BLaER1 treated with 17β-estradiol and CSF1 and Interleukin-3, amounts not matched to agents 10 nM and 100 nM (cell line): ENCODE data around the gene UBQLN3.

Experiments
- H3K27ac ChIP-seq, 11 experiments: shearing (Covaris generic); formaldehyde crosslinking; 2 replicates each; pipeline ENCODE4 v1.8.1; 2022
- H3K27me3 ChIP-seq, 11 experiments: shearing (Covaris generic); formaldehyde crosslinking; 2 replicates each; pipeline ENCODE4 v1.8.1; 2022
- H3K36me3 ChIP-seq, 11 experiments: shearing (Covaris generic); formaldehyde crosslinking; 2 replicates each; pipeline ENCODE4 v1.8.1; 2022
- H3K4me1 ChIP-seq, 10 experiments: shearing (Covaris generic); formaldehyde crosslinking; 2 replicates each; pipeline ENCODE4 v1.8.1; 2022
- H3K4me2 ChIP-seq, 11 experiments: shearing (Covaris generic); formaldehyde crosslinking; 2 replicates each; pipeline ENCODE4 v1.8.1; 2022
- H3K4me3 ChIP-seq, 10 experiments: shearing (Covaris generic); formaldehyde crosslinking; 2 replicates each; pipeline ENCODE4 v1.8.1; 2022
- H3K9ac ChIP-seq, 11 experiments: shearing (Covaris generic); formaldehyde crosslinking; 2 replicates each; pipeline ENCODE4 v1.8.1; 2022
- H3K9me3 ChIP-seq, 11 experiments: shearing (Covaris generic); formaldehyde crosslinking; replicated peaks in 1 of 11; 2 replicates each; pipeline ENCODE4 v1.8.1; 2022
- H4K20me1 ChIP-seq, 11 experiments: shearing (Covaris generic); formaldehyde crosslinking; 2 replicates each; pipeline ENCODE4 v1.8.1; 2022
- Cebpa-rat ChIP-seq, 11 experiments: shearing (Covaris generic); IDR thresholded peaks; 2 replicates each; pipeline ENCODE4 v1.8.1; 2022

UBQLN3 gene

DNA sequence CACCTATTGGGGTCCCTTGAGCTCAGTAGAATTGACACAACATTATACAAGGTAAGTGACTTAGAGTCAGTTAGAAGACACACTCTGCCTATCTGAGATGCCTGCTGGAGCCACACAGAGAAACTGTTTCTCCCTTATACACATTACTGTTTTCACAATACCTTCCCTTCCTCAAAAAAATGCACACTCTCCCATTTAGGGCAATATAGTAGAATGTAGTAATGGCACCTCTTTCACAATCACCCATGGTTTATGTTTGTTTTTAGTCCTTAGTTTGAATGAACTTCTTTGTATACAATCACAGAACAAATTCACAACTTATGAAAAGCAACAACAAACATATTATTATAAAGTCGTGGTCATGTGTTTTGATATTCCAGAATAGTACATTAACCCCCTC, 24.3 kb upstream of the UBQLN3 start:
- H4K20me1 ChIP-seq: no peaks in the 10 kb centered on the region
- H3K36me3 ChIP-seq: no peaks in the 10 kb centered on the region
- peaks cover 0 to 9% (median 5%) of the 10 kb centered on the region in 10 experiments; a peak in 16 of 20 replicates for H3K4me1 ChIP-seq
- H3K4me3 ChIP-seq: no peak overlapping the region
- peaks cover 0 to 8% (median 5%) of the 10 kb centered on the region in 11 experiments; a peak in 4 of 22 replicates for H3K9me3 ChIP-seq
- H3K4me2 ChIP-seq: no peak overlapping the region
- no peak overlapping the region for H3K9ac ChIP-seq
- no peaks in the 10 kb centered on the region for H3K27me3 ChIP-seq
- no peak overlapping the region for H3K27ac ChIP-seq
- no peak for TF ChIP-seq Cebpa-rat (IDR thresholded peaks at IDR 0.05)

DNA sequence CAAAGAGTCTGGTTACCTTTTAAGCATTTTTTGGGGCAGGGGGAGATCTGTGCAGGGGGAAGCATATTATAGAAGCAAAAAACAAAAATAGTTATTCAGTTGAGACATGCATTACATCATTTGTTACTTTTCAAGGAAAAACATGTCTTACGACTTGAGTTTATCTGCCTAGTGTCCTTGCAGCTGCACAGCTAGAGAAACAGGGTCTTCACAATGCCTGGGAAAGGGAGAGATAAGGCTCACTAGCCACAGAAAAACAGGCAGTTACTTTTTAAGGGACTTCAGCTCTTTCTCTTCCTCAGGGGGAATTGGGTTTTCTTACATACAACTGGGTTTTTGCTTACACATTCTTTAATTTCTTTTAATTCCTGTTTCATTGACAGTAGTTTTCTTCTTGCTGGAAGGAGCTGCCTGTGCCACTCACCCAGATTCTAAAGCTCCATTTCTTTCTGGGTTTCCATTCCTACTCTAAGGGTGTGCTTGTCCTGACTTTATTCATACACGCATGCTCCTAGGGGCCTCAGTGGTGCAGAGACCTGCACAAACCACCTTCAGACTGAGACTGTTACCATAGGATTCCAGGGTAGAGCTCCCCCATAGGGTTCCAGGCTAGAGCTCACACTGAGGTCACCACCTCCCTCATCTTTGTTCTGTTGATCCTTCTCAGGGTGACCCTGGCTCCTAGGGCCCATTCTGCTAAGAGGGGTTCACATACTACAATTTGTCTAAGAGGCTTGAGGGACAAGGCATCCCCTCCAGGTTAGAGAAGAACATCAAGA, 21.5 kb upstream of the UBQLN3 start:
- Histone ChIP-seq H3K27ac (no peak overlapping the region), H3K4me2 (no peak overlapping the region), H3K9me3 (peaks cover 0 to under 1% (median 0%) of the 10 kb centered on the region in 11 experiments; a peak in 2 of 22 replicates), H3K4me1 (peaks cover 10 to 26% (median 21%) of the 10 kb centered on the region in 10 experiments; a peak in 19 of 20 replicates), H4K20me1 (no peaks in the 10 kb centered on the region), H3K36me3 (no peaks in the 10 kb centered on the region), H3K27me3 (no peaks in the 10 kb centered on the region), H3K9ac (no peak overlapping the region), H3K4me3 (no peak overlapping the region)
- TF ChIP-seq Cebpa-rat (IDR thresholded peaks at IDR 0.05): no peak

DNA sequence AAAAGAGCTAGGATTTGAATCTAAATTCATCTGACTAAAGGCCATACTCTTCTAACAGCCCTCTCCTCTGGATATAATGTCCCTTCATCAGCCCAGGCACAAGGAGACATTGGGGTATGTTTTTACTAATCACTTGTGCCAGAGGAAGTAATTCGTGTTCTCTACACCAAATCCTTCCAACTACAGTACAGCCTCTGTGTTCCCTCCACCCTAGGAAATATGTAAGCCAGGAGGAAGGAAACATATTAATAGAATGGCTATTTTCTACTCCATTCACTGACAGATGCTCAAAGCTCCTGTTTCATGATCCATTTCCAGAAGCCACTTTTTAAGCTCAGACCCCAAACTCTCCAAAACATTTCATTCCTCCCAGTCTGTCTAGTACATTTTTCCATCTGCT, 18.7 kb upstream of the UBQLN3 start:
- peak overlapping the region; percentile 18 to 81 (median 73); a peak in 21 of 22 replicates for H3K4me2 ChIP-seq
- no peak overlapping the region for H3K4me3 ChIP-seq
- no peaks in the 10 kb centered on the region for H3K9me3 ChIP-seq
- no peak for TF ChIP-seq Cebpa-rat (IDR thresholded peaks at IDR 0.05)
- peaks cover 10 to 26% (median 21%) of the 10 kb centered on the region in 10 experiments; a peak in 19 of 20 replicates for H3K4me1 ChIP-seq
- H3K27me3 ChIP-seq: no peaks in the 10 kb centered on the region
- H3K27ac ChIP-seq: no peak overlapping the region
- H3K9ac ChIP-seq: no peak overlapping the region
- H3K36me3 ChIP-seq: no peaks in the 10 kb centered on the region
- no peaks in the 10 kb centered on the region for H4K20me1 ChIP-seq

DNA sequence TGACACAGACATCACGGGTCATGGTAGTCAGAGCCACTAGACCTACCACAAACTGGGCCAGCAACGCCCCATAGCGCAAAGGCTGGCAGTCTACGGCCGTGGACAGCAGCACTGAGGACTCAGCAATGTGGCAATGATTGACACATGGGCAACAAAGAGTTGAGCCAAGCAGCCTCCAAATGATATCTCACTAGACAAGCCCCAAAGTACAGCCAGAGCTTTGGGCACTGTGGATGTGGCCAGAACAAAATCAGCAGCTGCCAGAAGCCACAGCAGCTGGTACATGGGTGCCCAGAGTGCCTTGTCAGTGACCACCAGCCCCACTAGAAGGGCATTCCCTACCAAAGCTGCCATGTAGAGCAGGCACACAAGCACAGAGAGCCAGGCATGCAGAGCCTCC, 18.0 kb upstream of the UBQLN3 start:
- no peaks in the 10 kb centered on the region for H3K27me3 ChIP-seq
- no peak overlapping the region for H3K9ac ChIP-seq
- no peaks in the 10 kb centered on the region for H4K20me1 ChIP-seq
- no peak for TF ChIP-seq Cebpa-rat (IDR thresholded peaks at IDR 0.05)
- peak overlapping the region in 9 of 11 experiments; percentile 52 to 81 (median 73); a peak in 17 of 22 replicates for H3K4me2 ChIP-seq
- H3K4me3 ChIP-seq: no peak overlapping the region
- no peaks in the 10 kb centered on the region for H3K36me3 ChIP-seq
- H3K4me1 ChIP-seq: peaks cover 10 to 26% (median 21%) of the 10 kb centered on the region in 10 experiments; a peak in 19 of 20 replicates
- no peak overlapping the region for H3K27ac ChIP-seq
- H3K9me3 ChIP-seq: no peaks in the 10 kb centered on the region

DNA sequence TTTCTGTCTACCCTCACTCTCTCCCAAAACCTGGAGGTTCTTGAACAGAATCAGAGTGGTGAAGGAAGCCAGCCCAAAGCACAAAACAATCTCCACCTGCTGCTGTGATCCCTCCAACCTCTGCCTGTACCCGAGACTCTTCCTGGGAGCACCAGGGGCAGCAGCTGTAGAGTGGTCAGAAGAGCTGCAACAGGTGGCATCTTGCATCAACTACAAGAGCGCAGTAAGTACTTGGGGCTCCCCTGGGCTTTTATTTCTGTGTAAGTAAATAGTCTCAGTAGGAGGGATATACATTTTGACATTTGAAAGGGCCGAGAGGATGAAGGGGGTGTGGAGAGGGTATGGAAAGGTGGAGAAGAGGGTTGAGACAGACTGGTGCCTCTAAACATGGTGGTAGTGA, 15.0 kb upstream of the UBQLN3 start:
- no peak overlapping the region for H3K4me3 ChIP-seq
- no peak overlapping the region for H3K4me2 ChIP-seq
- H3K9me3 ChIP-seq: no peaks in the 10 kb centered on the region
- H4K20me1 ChIP-seq: no peaks in the 10 kb centered on the region
- no peaks in the 10 kb centered on the region for H3K36me3 ChIP-seq
- peaks cover 10 to 23% (median 21%) of the 10 kb centered on the region in 10 experiments; a peak in 19 of 20 replicates for H3K4me1 ChIP-seq
- H3K27me3 ChIP-seq: no peaks in the 10 kb centered on the region
- TF ChIP-seq Cebpa-rat (IDR thresholded peaks at IDR 0.05): no peak
- H3K9ac ChIP-seq: no peak overlapping the region
- no peak overlapping the region for H3K27ac ChIP-seq

DNA sequence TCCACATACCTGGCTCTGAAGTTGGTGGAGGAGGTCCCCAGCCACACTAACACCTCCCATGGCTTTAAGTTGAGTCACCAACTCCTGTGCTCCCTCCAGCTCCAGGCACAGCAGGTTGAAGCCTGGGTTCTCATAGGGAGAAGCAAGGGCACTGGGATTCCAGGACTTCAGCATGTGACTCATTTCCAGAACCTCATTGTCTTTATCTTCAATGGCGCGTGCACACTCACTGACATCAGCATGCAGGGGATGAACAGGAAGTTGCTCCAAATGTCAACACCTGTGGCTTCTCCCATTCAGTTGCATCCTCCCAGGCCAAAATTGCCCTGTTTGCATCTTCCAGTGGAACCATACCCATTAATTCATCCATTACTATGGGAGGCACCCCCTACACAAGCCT, 12.6 kb upstream of the UBQLN3 start:
- H3K36me3 ChIP-seq: no peaks in the 10 kb centered on the region
- no peak for TF ChIP-seq Cebpa-rat (IDR thresholded peaks at IDR 0.05)
- H3K27ac ChIP-seq: no peak overlapping the region
- no peak overlapping the region for H3K9ac ChIP-seq
- no peaks in the 10 kb centered on the region for H3K9me3 ChIP-seq
- H3K27me3 ChIP-seq: no peaks in the 10 kb centered on the region
- H3K4me2 ChIP-seq: no peak overlapping the region
- no peaks in the 10 kb centered on the region for H3K4me1 ChIP-seq
- H3K4me3 ChIP-seq: no peak overlapping the region
- no peaks in the 10 kb centered on the region for H4K20me1 ChIP-seq

DNA sequence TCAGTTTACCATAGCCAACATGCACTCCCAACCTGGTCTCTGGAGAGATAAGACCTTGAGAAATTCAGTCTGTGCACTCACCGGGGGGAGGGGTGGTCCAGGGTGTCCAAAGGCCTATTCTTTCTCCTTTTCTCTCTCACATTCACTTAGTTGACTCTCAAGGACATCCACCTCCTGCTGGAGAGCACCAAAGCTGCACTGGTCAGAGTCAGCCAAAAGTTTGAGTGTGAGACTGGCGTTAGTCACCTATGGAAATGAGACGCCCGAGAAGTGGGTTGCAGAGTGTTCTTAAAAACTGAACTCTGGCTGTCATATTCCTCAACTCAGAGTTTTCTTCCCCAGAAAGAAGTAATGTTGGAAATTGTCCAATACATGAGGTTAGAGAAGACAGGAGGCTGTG, 11.8 kb upstream of the UBQLN3 start:
- Histone ChIP-seq H3K27me3 (no peaks in the 10 kb centered on the region), H3K9ac (no peak overlapping the region), H3K36me3 (no peaks in the 10 kb centered on the region), H3K4me3 (no peak overlapping the region), H3K4me1 (no peaks in the 10 kb centered on the region), H4K20me1 (no peaks in the 10 kb centered on the region), H3K27ac (no peak overlapping the region), H3K9me3 (no peaks in the 10 kb centered on the region), H3K4me2 (no peak overlapping the region)
- no peak for TF ChIP-seq Cebpa-rat (IDR thresholded peaks at IDR 0.05)

DNA sequence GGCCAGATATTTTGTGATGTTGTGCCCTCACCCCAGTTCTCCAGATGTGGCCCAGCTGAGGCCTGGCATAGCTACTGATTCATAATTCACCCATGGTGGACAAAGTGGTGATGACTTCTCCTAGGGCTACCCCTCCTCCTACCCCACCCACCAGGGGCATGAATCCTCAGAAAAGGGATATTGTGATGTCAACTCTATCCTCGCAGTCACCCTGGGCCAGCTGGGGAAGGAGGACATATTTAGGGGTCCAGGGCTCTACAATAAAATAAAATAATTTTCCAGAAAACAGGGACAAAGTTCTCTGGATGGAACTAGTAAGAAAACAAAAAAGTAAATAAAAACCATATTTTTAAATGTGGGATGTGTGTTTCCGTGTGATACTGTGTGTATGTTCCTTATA, 6.8 kb upstream of the UBQLN3 start, which contains the start of gene UBQLNL:
Gene UBQLNL (minus strand): TSS at position 101 of the 400 bp plus-strand sequence. CDS start 258 bp downstream, outside the sequence.
- Histone ChIP-seq H3K9me3 (no peaks in the 10 kb centered on the region), H4K20me1 (no peaks in the 10 kb centered on the region), H3K27me3 (no peaks in the 10 kb centered on the region), H3K4me2 (no peak within 1 kb of the TSS), H3K27ac (no peak within 1 kb of the TSS), H3K9ac (no peak within 1 kb of the TSS), H3K4me1 (no peaks in the 10 kb centered on the region), H3K4me3 (no peak within 1 kb of the TSS), H3K36me3 (no peaks in the 10 kb centered on the region)
- TF ChIP-seq Cebpa-rat (IDR thresholded peaks at IDR 0.05): no peak

DNA sequence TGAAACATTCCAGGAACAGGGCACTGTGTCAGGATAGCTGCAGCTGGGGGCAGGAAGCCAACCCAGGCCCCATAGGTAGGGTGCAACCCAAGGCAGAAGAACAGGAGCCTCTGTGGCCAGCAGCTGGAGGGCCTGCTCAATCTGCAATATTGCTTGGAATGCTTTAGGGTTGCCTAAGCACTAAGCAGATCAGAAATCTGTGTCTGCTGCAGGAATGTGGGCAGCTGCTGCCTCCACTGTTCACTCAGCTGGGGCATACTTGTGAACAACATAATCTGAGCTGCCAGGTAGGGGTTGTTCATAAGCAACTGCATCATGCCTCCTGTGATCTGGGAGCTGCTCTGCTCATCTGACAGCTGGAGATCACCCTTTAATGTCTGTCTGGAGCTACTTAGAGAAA, 5.1 kb upstream of the UBQLN3 start:
- Histone ChIP-seq H4K20me1 (no peaks in the 10 kb centered on the region), H3K27me3 (no peaks in the 10 kb centered on the region), H3K4me1 (no peaks in the 10 kb centered on the region), H3K36me3 (no peaks in the 10 kb centered on the region), H3K9me3 (no peaks in the 10 kb centered on the region), H3K9ac (no peak overlapping the region), H3K4me2 (no peak overlapping the region), H3K4me3 (no peak overlapping the region), H3K27ac (no peak overlapping the region)
- no peak for TF ChIP-seq Cebpa-rat (IDR thresholded peaks at IDR 0.05)

DNA sequence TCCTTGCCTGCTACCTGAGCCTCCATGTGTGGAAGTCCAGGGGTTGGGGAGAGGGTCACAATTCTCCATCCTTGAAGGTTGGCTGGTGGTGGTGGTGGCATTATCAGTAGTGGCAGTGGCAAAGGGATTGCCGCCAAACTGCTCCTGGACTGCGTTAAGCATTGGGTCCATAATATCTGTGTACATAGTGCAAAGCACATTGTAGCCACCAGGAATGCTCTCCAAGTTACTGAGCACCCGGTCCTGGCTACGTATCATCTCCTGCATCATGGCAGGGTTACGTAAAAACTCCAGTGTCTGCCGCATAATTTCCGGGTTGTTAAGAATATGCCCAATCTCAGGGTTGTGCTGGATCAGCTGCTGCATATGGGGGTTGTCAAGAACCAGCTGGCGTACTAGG, 1.2 kb downstream of the UBQLN3 start:
- Histone ChIP-seq H3K27ac (no peak overlapping the region), H3K9ac (no peak overlapping the region), H4K20me1 (no peaks in the 10 kb centered on the region), H3K36me3 (no peaks in the 10 kb centered on the region), H3K4me3 (no peak overlapping the region), H3K4me2 (no peak overlapping the region), H3K4me1 (no peaks in the 10 kb centered on the region), H3K27me3 (no peaks in the 10 kb centered on the region), H3K9me3 (no peaks in the 10 kb centered on the region)
- no peak for TF ChIP-seq Cebpa-rat (IDR thresholded peaks at IDR 0.05)
